GM18873 (cell line): ENCODE data around the gene MEX3D.

Experiments
- ATAC-seq: cut with Tn5 transposase; IDR thresholded peaks from one replicate; pipeline ENCODE4 v1.9.1; 2021; ENCODE audit warnings: mild to moderate bottlenecking, moderate library complexity, moderate number of reproducible peaks; ENCODE audit not compliant: unreplicated experiment, low FRiP score

MEX3D gene

DNA sequence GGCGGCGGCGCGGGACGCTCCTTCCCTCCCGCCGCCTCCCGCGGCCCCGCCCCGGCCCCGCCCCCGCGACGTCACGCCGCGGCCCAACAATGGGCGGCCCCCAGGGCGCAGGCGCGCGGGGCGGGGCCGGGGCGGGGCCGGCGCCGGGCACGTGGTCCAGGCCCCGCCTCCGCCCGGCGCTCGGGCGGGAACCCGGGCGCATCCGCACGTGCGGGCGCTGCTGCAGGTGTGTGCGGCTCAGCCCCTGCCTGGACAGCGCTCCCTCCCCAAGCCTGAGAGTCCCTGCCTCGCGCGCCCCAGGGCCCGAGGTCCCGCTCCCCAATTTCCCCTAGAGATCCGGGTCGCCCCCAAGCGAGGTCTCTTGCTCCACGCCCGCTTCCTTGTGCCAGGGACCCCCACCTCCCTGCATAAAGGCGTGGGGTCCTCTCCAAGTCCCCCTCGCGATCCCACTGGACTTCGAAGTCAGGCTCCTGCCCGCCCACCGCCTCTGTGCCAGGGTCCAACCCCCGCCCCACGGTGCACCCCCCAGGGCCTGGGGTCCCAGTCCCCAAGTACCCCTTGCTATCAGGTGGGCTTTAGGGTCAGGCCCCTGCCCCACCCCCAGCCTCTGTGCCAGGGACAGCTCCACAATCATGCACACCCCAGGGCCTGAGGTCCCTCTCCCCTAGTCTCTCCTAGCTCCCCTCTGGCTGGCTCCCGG is at the start of gene MEX3D:
TSS of gene MEX3D (minus strand) at position 6 of the 700 bp plus-strand sequence. CDS start 267 bp downstream, outside the sequence.
- no peak for ATAC-seq

DNA sequence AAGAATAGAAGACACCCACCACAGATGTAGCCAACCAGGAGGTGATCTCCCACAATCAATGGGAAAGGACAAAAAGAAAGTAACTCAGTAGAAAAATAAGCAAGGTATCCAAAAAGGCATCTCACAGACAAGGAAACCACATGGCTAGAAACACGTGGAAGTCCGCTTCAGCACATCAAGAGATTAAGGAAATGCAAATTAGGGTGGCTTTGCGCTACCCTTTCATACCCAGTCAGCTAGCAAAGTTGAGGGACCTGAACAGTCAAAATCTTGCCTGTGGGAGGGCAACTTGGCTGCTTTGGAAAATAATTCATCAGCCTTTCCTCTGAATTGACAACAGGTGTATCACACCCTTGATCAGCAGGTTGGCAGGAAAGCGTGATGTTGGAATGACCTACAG is 48.8 kb upstream of the MEX3D start:
- no peak for ATAC-seq

DNA sequence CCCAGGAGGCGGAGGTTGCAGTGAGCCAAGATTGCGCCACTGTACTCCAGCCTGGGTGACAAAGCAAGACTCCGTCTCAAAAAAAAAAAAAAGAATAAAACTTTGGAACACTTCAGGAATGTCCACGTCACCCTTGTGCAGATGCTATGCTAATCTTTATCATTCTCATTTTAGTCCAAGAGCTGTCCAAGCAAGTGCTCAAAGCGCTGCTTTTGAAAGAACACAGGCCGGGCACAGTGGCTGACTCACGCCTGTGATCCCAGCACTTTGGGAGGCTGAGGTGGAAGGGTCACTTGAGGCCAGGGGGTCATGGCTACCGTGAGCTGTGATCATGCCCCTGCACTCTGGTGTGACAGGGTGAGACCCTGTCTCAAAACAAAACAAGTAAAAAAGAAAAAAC is 48.3 kb upstream of the MEX3D start:
- ATAC-seq: no peak

DNA sequence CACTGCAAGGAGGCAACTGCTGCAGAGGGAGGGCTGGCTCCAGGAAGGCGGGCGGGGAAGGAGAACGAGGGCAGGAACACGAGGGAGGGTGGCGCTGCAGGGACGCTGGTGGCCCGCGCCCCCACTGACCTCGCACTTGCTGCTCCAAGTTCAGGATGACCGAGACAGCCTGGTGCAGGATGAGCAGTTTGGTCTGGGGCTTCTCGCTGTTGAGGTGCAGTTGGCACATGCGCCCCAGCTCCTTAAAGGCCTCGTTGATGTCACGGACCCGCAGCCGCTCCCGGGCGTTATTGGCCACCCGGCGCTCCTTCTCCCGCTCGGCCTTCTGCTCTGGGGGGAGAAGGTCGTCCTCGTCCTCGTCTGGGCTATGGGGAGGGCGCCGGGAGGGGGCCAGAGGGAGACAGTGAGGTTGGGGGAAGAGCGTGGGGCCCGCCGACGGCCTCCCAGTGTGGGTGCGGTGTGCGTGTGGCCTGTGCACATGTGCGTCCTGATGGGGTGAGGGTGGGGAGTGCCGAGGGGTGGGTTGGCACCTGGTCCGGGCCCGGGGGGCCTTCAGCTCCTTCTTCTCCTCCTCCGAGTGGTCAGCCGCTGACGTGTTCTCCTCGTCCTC is 47.1 kb upstream of the MEX3D start:
- no peak for ATAC-seq

DNA sequence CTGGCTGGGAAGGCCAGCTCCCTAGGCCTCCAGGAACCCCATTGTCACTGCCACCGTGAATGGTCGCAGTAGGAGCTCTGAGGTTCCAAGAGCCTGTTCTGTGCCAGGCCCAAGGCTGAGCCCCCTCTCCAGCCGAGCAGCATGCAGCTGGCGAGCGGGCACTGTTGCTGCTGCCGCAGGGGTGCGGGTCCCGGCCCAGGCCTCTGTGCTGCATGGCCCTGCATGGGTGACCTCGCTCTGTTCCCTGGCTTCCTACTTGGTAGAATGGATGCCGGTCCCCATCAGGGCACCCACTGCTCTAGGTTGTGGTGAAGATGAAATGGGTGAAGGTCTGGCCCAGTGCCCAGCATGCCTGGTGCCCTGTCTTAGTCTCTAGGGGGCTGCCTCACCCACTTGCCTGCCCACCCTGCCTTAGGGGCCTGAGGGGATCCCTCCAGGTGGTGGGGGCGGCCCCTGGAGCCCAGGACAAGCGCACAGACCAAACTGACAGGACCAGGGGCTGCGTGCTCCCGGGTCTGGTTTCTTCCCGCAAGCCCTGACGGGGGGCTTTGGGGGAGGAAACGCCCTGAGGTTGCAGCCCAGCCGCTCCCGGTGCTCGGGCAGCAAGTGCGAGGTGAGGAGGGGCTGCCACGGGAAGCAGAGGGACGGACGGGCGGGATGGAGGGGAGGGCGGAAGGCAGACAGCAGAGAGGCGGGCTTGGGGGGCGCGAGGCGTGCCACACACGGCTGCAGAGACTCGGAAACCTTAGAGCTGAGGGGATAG is 45.9 kb upstream of the MEX3D start:
- no peak for ATAC-seq

DNA sequence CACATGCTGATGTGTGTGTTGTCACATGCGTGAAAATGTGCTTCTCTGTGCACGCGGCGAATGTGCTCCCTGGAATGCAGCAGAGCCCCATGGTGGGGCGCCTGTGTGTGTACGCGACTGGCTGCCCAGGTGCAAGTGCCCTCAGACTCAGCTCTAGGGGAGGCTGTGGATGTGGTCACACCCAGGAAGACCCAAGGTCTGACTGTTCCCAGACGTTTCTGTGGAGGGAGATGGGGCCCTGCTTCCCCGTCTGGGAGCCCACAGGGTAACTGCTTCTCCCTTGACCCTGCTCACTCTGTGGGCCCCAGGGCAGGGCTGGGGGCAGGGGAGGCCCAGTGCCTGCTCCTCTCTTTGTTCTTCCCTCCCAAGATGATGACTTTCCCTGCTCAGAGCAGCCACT is 45.0 kb upstream of the MEX3D start:
- no peak for ATAC-seq

DNA sequence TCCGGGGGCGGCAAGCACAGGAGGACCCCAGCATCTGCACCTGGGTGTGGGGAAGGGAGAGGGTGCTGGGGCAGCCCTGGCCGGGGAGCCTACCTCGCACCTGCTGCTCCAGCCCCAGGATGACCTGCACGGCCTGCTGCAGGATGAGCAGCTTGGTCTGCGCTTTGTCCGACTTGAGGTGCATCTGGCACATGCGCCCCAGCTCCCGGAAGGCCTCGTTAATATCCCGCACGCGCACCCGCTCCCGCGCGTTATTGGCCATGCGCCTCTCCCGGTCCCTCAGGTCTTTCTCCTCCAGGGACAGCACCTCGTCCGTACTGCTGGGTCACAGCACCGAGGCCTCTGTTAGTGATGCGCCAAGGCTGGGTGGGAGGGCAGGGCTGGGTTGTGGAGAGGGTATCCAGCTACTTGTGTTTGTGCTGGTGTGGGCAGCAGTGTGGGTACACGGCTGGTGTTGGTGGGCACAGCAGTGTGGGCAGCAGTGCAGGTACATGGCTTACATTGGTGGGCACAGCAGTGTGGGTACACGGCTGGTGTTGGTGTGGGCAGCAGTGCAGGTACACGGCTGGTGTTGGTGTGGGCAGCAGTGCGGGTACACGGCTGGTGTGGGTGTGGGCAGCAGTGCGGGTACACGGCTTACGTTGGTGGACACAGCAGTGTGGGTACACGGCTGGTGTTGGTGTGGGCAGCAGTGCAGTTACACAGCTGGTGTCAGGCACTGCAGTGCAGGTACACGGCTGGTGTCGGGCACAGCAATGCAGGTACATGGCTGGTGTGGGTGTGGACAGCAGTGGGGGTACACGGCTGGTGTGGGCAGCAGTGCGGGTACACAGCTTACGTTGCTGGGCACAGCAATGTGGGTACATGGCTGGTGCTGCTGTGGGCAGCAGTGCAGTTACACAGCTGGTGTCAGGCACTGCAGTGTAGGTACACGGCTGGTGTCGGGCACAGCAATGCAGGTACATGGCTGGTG is 44.3 kb upstream of the MEX3D start:
- no peak for ATAC-seq

DNA sequence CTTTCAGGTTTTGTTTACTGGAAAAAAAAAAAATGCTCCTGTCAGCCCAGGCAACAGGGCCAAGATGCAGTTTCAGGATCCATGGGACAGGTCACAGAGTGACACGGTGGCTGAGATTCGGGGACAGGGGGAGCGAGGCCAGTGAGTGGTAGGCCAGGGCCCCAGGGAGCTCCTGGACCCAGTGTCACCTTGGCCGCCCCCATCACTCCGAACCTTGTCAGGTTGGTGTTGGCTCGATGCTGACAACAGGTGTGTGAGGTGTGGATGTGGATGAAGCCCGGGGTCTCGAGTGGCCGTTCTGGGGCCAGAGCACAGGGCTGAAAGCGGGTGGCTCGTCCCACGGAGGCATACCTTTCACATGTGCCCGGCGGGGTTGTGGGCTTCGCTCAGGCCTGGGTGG is 43.2 kb upstream of the MEX3D start:
- ATAC-seq: no peak

DNA sequence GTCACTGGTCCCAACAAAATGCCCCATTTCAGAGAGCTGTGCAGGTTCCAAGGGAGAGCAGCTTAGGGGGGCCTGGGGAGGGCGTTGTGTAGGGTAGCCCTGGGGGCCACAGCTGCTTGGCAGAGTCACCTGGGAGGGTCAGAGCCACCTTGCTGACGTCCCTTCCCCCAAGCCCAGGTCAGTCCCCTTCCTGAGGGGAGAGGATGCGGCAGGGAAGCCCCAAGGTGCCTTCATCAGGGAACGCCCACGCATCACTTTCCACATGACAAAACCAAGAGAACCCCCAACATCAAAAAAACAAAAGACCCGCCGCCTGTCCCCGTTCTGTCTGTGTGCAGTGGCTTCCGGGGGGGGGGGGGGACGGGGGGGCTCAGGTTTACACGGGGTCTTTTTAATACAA is 42.5 kb upstream of the MEX3D start:
- no peak for ATAC-seq

DNA sequence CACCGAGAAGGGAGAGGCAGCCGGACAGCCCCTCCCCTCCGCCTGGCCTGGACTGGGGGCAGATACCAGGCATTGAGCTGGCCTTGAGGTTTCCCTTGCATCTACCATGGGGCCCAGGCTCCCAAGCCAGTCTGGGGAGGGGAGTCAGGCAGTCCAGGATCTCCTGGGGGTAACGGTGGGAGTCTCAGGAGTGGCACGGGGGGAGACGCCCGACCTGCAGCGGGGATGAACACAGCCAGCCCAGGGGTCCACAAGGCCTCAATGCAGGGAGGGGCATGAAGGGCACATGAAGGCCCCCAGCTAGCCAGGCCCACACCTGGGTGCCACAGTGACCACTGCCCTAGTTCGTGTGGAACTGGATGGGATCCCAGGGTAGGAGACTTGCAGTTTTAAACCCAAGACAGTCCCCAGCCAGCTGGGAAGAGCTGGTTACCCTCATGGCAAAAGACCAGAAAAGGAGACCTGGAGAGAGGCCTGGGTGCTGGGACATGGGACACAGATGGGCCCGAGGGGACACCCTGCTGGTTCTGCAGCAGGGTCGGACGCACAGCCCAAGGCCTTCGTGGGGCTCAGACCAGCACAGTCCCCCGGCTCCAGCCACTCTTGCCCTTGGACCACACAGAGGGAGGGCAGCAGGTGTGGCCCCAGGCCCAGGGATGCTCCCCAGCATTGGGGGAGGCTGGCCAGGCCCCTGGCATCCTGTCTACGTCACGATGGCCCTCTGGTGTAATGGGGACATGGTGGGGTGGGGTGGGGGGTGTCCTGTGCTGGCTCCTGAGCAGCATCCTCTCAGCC is 41.8 kb upstream of the MEX3D start:
- ATAC-seq: no peak

DNA sequence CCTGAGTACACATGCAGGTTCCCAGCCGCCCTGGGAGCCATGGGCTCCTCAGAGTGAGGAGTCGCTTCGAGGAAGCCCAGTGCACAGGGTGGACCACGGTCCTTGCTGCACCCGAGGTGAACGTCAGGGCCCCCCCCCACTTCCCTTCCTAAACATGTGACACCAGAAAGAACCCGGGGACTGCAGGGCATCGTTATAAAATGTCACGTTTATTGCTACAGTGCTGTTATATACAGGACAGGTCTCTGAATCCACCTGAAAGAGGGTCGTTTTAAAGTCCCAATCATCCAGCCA is 40.9 kb upstream of the MEX3D start:
- no peak for ATAC-seq

DNA sequence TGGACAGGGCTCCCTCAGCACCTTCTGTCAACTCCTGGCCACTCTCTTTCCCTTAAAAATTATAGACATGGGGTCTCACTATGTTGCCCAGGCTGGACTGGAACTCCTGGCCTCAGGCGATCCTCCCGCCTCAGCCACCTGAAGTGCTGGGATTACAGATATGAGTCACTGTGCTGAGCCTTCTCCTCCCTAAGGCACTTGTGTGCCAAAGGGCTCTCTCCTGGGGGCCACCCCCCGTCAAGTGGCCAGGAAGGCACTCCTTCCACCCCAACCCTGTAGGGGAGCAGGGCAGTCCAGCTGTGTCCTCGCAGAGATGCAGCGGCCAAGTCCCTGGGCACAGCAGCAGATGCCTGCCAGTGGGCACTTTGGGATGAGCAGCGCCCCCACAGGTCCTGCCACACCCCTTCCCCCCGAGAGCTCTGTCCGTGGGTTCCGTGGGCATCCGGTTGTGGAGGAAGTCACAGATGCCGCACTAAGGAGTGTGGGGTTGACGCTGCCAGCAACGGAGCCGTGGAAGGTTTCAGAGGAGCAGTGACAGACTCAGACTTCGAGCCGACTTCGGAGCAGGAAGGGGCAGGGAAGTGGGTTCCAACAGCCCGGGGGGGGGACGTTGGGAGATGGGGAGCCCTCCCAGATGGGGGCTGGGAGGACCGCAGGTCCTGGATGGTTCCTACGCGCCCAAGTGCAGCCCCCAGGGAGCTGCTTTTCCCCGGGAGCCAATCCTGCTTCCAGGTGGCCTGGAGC is 40.4 kb upstream of the MEX3D start:
- no peak for ATAC-seq

DNA sequence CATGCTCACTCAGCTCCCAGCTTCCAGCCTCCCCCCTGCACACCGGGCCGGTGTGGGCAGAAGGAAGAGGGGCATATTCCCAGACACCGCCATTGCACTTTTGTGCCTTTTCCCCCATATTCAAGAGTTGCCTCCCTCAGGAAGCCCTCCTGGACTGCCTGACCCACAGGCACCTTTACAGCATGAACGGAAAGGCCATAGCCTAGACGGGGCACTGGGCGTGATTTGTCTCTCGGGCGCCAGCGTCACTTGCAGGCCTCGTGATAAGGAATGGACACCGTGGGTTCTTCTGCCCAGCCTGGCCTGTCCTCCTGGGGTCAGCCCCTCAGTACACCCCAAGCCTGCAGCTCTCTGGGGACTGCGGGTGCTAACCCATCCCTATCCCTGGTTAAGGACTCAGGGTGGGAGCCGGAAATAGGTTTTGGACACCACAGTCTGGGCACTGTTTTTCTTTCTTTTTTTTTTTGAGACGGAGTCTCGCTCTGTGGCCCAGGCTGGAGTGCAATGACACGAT is 38.1 kb upstream of the MEX3D start:
- ATAC-seq: no peak

DNA sequence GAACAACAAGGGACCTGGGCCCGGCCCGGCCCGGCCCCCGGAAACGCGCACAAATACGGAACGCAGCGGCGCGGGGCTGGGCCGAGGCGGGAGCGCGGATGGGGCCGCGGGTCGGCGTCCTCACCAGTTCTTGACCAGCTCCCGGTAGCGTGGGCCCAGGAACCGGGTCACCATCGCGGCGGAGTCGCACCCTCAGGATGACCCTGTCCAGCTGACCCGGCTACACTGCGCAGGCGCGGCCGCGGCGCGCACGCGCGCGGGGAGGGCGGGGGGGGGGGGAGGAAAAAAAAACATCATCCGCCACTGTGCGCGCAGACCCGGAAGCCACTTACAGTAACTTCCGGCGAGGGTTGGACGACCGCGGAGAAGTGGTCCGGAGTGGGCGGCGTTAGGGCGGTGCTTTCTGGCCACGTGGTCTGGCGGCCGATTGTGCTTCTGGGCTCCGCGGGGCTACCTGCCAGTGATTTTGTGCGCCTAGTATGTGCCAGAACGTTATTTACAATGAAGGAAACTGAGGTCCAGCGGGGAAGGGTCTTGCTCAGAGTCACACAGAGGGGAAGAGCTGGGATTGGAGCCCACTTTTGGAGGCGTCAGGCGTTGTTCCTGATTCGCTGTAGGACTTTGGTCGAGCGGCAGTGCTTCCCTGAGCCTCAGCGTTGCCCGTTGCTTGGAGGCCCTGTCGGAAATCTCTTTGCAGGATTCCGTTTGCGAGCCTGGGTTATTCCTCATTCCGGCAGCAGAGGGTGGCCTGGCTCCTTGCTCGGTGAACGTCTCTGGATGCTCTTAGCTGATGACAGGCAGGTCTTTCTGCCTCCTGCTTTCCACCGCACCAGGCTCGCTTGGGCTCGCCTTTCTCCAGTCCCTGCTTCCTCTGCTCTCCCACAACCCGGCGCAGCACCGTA is 37.4 kb upstream of the MEX3D start, which contains the start of gene UQCR11:
TSS of gene UQCR11 (minus strand) at position 227 of the 902 bp plus-strand sequence. CDS start at position 174, 53 bp downstream.
- ATAC-seq: peak; percentile 53

DNA sequence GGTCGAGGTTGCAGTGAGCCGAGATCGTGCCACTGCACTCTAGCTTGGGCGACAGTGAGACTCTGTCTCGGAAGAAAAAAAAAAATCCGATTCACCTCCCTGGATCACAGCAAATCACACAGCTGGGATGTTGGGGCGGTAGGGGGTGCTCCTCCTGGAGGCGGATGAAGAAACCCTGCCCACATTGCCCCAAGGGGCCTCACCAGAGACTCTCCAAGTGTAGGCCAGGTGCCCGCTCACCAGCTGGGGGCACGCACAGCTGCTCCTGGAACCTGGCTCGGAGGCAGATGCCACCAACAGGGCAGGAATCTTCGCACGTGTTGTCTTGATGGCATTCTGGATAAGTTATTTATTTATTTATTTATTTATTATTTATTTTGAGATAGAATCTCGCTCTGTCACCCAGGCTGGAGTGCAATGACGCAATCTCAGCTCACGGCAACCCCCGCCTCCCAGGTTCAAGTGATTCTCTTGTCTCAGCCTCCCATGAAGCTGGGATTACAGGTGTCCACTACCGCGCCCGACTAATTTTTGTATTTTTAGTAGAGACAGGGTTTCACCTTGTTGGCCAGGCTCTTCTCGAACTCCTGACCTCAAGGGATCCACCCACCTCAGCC is 34.1 kb upstream of the MEX3D start:
- ATAC-seq: no peak

DNA sequence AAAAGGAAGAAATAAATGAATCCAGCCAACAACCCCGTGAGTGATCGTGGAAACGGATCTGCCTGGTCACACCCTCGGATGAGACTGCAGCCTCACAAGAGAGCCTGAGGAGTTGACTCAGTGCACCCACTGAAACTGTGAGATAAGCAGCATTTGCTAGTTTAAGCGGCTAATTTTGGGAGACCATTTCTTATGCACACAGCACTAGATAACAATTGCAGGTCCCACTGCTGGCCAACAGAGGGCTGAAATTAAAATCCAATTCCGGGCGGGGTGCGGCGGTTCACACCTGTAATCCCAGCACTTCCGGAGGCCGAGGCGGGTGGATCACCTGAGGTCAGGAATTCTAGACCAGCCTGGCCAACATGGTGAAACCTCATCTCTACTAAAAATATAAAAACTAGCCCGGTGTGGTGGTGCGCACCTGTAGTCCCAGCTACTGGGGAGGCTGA is 33.5 kb upstream of the MEX3D start:
- no peak for ATAC-seq

DNA sequence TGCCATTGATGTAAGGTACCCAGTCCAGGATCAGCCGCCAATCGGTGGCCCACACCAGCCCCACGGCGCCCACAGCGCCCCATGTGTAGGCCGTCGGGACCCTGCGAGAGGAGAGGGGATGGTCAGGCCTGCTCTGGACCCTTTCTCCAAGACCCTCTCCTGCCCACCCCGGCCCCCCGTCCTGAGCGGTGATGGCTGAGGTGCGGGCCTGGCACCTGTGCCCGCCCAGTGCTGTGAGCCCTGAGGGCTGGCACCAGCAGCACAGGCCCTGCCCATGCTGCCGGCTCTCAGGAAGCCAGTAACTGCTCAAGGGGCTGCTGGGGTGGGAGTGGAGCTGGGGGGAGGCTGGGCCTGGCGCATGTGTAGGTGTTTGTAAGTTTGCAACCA is 31.3 kb upstream of the MEX3D start:
- ATAC-seq: no peak
